GM18867 (cell line): ENCODE data around the gene CYP11A1.

Experiments
- ATAC-seq: cut with Tn5 transposase; IDR thresholded peaks from one replicate; pipeline ENCODE4 v1.9.1; 2021; ENCODE audit warnings: mild to moderate bottlenecking, moderate library complexity; ENCODE audit not compliant: unreplicated experiment

Gene CYP11A1

DNA sequence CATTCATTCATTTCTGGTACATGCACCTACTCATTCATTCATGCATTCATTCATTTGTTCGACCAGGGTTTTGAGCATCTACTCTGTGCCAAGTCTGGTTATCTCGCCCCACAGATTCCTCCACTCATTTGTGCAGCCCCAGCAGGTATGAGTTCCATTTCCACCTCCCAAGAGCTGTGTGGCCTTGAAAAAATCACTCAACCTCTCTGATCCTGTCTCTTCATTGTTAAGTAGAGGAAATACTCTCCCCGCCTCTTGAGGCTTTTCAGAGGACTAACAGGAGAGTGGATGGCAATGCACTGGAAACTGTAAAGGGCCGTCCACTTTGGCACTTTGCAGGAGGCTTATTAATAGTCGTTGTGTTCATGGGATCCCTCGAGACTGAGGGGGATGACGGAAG, 61.8 kb downstream of the CYP11A1 start:
- no peak for ATAC-seq

DNA sequence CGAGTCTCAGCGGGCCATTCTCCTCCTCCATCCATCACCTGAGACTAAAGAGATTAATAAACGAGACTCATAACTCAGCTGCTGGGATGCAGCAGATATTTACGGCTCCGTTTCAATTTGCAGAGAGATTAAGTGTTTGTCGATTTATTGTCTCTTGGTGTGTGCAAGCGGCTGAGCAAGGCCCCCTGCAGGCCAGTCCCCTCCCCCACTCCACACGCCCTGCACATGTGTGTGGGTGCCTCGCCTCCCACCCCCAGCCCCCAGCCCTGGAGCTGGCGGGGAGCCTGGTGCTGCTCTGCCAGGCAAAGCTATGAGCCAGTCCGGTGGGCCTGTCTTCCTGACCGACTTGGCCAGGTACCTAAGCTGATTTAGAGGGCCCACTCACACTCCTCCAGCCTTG, 63.0 kb downstream of the CYP11A1 start:
- no peak for ATAC-seq

GRCh38 chr15:74303741-74304309, 63.6 kb downstream of the CYP11A1 start:
- ATAC-seq: no peak

- no peak for ATAC-seq
These were observed 64.6 kb downstream of the CYP11A1 start for GRCh38 chr15:74302821-74303359.

GRCh38 chr15:74301583-74302361, 65.7 kb downstream of the CYP11A1 start:
- ATAC-seq: no peak

- no peak for ATAC-seq
These were observed 67.2 kb downstream of the CYP11A1 start for GRCh38 chr15:74300057-74300795.

GRCh38 chr15:74297887-74298286, 69.6 kb downstream of the CYP11A1 start:
- ATAC-seq: no peak

- ATAC-seq: no peak
These were observed 71.6 kb downstream of the CYP11A1 start for GRCh38 chr15:74295800-74296199.

DNA sequence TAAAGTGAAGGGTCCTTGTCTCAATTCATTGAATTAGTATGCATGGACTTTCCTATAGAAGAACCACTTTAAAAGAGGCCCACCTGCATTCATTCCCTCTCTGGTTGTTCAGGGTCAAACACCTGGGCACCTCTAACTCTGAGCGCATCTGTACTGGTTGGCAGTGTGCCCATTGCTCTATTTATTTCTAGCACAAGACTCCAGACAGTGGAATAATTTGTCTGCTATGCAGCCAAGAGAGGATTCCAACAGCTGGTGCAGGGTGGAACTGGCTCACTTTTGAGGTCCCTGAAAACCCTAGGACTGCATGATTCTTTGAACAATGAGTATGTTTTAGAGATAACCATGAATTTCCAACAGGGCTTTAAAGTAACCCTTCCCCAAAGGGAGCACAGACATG, 73.4 kb downstream of the CYP11A1 start:
- no peak for ATAC-seq

- ATAC-seq: no peak
These were observed 74.2 kb downstream of the CYP11A1 start for GRCh38 chr15:74293021-74293810.

DNA sequence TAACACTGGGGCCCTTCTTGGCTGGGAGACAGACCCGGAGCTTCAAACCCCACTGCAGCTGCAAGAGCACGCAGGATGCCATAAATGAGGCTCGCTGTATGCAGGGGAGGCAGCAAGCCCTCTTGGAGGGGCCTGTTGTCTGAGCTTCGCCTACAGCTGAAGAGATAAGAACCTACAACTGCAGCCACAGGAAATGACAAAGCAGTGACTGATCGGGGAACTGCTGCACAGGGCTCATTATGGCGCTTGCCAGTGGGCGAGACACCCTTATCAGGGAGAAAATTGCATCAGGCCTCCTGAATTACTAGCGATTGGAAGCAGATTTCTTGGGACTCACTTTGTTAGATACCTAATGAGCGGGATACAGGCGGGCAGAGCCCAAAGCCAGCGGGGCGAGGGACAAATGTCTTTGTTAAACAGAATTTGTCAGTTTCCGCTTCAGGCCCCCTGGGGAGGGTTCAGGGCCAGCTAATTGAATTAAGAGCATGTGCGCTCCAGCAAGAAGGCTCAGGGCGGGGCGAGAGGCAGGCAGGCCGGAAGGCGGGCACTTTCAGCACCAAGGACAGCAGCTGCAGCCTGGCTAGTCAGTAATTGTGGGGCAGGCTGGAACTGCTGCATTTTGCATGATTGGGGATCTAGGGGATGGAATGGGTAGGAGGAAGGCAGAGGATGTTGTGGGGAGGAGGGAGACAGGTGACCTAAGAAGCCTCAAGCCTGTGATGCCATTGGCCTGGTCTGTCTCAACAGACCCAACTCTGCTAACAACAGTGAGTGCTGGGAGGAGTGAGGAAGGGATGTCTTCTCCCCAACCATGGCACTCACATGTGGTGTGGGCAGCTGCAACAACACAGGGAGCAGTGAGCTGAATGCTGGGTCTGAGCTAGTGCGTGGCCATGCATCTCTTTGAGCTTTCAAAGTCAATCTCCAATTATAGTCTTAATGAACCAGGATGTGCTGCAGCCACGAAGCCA, 76.1 kb downstream of the CYP11A1 start:
- no peak for ATAC-seq

GRCh38 chr15:74290645-74291044, 76.8 kb downstream of the CYP11A1 start:
- no peak for ATAC-seq

- ATAC-seq: no peak
These were observed 77.8 kb downstream of the CYP11A1 start for GRCh38 chr15:74289671-74290070.
